Measurements from ENCODE around the gene RASD2. TPM values are rescaled to one million over a fixed set of nuclear protein-coding genes. Genes with fewer than 3 reads are reported as not detected.

RASD2 gene
- total RNA-seq, 2 experiments from 2014 or later: 0.09 TPM; not detected in 1

DNA sequence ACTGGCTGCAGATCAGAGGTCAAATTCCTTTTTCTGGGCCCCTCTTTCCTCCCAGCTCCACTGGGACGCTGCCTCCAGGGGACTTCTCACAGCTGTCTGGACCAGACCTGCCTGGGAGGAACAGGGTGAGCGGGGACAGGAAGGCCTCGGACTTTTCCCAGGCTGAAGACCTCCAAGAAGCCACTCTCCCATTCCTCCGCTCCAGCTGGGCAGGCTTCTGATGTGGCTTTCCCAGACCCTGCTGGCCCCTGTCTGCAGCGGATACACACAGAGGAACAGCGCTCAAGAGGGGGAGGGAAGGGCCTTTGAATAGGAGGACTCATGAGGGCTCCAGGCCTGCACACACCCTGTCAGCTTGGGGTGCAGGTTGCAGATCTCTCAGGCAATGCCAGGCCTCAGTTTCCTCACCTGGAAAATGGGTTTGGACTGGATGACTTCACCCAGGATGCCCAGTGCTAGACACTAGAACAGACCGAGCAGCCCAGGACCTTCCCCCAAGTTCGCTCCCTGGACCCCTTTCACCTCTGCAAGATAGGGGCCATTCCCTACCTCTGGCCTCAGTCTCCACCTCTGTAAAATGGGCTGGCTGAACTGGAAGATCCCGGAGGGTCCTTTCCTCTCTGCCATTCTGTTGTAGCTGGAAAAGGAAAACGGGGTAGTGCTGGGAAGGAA, 39.9 kb downstream of the RASD2 start:
- Mint-ChIP-seq H3K27ac (no peak overlapping the region), H3K9me3 (ENCODE audit: low read depth) (no peaks in the 10 kb centered on the region), H3K36me3 (no peaks in the 10 kb centered on the region), H3K4me3 (no peak overlapping the region), H3K27me3 (no peaks in the 10 kb centered on the region), H3K4me1 (no peaks in the 10 kb centered on the region)
- ATAC-seq (no peak), DNase-seq (no peak)
- CTCF ChIA-PET: interaction anchor here (1.7 to 2.8 kb wide), 2 partner anchors 9 to 229 kb away, joined by 6 to 9 read pairs; no protein-coding TSS in a partner anchor

- H3K9me3 Mint-ChIP-seq (ENCODE audit: low read depth): no peaks in the 10 kb centered on the region
- CTCF ChIA-PET: interaction anchor here (2.8 kb wide), 2 partner anchors 9 to 229 kb away, joined by 9 to 36 read pairs; no protein-coding TSS in a partner anchor
- no peaks in the 10 kb centered on the region for H3K4me1 Mint-ChIP-seq
- H3K4me3 Mint-ChIP-seq: no peak overlapping the region
- no peak for DNase-seq
- H3K27me3 Mint-ChIP-seq: no peaks in the 10 kb centered on the region
- ATAC-seq: no peak
- no peak overlapping the region for H3K27ac Mint-ChIP-seq
- no peaks in the 10 kb centered on the region for H3K36me3 Mint-ChIP-seq
These were observed 40.4 kb downstream of the RASD2 start for GRCh38 chr22:35581023-35581413.

DNA sequence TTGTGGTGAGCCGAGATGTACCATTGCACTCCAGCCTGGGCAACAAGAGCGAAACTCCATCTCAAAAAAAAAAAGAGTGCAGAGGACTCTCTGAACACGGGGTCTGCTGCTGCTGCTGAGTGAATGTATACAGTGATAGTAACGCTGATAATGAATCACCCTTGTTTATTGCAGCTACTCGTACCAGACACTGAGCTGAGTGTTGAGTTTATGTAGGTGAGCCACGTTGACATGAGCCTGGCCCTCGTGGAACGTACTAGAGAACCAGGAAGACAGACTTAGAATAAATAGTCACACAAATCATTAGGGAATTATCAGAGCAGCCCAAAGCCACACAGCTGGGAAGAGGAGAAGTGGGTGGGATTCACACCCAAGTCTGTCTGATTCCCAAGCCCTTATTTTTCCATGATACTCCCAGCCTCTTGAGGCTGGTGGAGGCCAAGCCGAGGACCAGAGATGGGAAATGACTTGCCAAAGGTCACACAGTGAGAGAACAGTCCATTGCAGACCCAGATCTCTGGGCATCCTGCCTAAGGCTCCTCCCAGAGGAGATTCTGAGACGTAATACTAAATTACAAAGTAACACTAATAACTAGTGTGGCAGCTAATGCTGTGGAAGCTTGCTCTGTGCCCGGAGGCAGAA, 41.7 kb downstream of the RASD2 start:
- ATAC-seq (no peak), DNase-seq (no peak)
- H3K4me3 Mint-ChIP-seq: no peak overlapping the region
- H3K9me3 Mint-ChIP-seq (ENCODE audit: low read depth): no peaks in the 10 kb centered on the region
- no peak overlapping the region for H3K27ac Mint-ChIP-seq
- H3K27me3 Mint-ChIP-seq: no peaks in the 10 kb centered on the region
- CTCF ChIA-PET: interaction anchor here (0.6 to 2.8 kb wide), 7 partner anchors 11 to 231 kb away, joined by 3 to 36 read pairs (median 4); no protein-coding TSS in a partner anchor
- no peaks in the 10 kb centered on the region for H3K36me3 Mint-ChIP-seq
- H3K4me1 Mint-ChIP-seq: no peaks in the 10 kb centered on the region

DNA sequence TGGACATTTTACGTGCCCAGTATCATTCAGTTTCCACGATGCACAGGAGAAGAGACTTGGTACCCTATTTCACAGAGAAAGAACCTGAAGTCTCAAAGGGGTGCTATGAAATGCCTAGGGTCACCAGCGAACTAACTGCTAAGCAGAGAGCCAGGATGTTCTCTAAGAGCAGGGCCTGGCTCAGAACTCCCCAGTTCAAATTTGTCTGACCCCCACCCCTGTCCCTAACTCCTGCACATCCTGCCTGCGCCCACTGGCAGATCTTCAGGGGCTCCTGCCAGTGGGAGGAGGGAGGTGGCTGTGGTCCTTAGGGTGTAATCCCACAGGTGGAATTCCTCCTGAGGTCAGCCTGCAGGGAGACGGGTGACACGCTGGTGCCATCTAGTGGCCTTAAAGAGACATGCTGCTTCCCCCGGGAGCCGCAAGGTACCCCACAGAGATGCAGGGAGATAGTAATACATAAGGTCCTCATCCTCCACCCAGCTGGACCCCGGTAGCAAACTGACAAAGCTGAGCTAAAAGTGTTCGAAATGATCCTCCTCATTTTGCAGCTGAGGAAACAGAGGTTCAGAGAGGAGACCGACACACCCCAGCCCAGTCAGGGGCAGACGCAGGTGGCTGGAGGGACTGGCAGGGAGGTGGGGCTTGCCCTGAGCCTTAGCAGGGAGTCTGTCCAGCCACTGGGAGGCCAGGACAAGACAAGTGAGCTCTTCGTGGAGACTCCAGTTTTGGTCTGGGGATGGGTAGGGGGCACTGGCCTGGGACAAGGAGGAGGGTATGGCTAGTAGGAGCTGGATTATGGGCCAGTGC, 42.4 kb downstream of the RASD2 start:
- Mint-ChIP-seq H3K9me3 (ENCODE audit: low read depth) (no peaks in the 10 kb centered on the region), H3K27me3 (no peaks in the 10 kb centered on the region), H3K4me3 (no peak overlapping the region), H3K27ac (no peak overlapping the region), H3K4me1 (no peaks in the 10 kb centered on the region), H3K36me3 (no peaks in the 10 kb centered on the region)
- ATAC-seq (peak; percentile 62), DNase-seq (peak; percentile 64)
- CTCF ChIA-PET: interaction anchor here (0.6 to 2.8 kb wide), 16 partner anchors 27 to 483 kb away, joined by 3 to 36 read pairs (median 4); partner anchors contain the start of gene MB

DNA sequence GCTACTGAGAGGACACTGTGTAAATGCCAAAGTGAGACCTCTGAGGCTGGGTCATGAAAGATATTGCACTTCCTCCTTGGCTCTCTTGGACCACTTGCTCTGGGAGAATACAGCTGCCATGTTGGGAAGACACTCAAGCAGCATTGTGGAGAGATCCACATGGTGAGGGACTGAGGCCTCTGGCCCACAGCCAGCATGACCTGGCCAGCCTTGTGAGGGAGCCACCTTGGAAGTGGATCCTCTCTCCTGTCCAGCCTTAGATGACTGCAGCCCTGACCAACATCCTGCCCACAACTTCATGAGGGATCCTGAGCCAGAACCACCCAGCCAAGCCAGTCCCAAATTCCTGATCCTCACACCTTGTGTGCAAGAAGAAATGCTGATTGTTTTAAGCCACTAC, 46.1 kb downstream of the RASD2 start:
- H3K27ac Mint-ChIP-seq: no peak overlapping the region
- H3K9me3 Mint-ChIP-seq (ENCODE audit: low read depth): no peaks in the 10 kb centered on the region
- H3K36me3 Mint-ChIP-seq: no peaks in the 10 kb centered on the region
- DNase-seq (no peak), ATAC-seq (no peak)
- CTCF ChIA-PET: no interaction called here
- peaks cover 3% of the 10 kb centered on the region for H3K27me3 Mint-ChIP-seq
- H3K4me3 Mint-ChIP-seq: no peak overlapping the region
- no peaks in the 10 kb centered on the region for H3K4me1 Mint-ChIP-seq

GRCh38 chr22:35587447-35587870, 46.8 kb downstream of the RASD2 start:
- ATAC-seq (no peak), DNase-seq (no peak)
- Mint-ChIP-seq H3K4me3 (no peak overlapping the region), H3K36me3 (no peaks in the 10 kb centered on the region), H3K27ac (no peak overlapping the region), H3K27me3 (peaks cover 6% of the 10 kb centered on the region), H3K4me1 (no peaks in the 10 kb centered on the region), H3K9me3 (ENCODE audit: low read depth) (no peaks in the 10 kb centered on the region)
- CTCF ChIA-PET: no interaction called here

DNA sequence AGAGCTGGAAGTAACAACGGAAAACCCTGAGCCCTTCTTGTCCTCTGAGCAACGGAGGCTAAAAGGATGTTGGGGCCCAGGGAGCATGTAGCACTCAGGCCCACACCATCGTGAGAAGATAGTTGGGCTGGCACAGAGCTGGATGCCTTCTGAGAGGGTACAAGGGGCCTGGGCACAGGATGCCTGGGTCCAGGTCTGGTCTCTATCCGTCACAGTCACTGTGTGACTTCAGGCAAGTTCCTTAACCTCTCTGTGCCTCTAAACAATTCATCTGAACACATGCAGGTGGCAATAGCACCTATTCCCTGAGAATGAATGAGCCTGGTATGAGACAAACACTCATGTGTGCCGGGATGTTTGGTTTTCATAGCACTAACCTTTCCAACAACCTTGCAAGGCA, 47.3 kb downstream of the RASD2 start:
- no peak for ATAC-seq
- Mint-ChIP-seq H3K4me3 (no peak overlapping the region), H3K9me3 (ENCODE audit: low read depth) (no peaks in the 10 kb centered on the region), H3K36me3 (no peaks in the 10 kb centered on the region), H3K27me3 (peaks cover 6% of the 10 kb centered on the region), H3K27ac (no peak overlapping the region), H3K4me1 (no peaks in the 10 kb centered on the region)
- CTCF ChIA-PET: no interaction called here
- no peak for DNase-seq

DNA sequence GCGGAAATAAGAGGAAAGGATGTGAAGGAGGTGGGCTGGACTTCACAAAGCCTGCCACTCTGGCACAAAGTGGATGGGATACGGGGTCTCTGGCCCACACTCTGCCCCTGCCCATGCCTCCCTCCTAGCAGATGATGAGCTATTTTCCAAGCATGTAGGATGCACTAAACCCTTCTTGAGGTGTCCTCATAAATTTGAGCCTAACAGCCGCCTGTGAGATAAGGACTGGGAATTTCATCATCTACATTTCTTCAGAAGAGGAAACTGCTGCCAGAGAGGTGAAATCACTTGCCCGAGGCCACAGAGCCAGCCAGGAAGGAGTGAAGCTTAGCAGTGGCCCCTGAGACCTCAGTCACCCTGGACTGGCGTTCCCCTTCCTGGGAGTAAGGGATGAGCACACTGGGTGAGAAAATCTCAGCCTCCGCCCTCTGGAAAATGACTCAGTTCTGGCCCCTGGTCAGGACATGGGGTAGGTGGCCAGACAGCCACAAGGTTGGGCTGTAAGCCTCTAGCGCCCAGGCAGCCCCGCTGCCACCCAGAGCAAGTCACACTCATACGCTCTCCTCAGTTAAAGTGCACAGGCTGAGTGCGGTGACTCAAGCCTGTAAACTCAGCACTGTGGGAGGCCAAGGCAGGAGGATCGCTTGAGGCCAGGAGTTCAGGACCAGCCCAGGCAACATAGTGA, 48.6 kb downstream of the RASD2 start:
- no peak overlapping the region for H3K27ac Mint-ChIP-seq
- no peaks in the 10 kb centered on the region for H3K4me1 Mint-ChIP-seq
- H3K27me3 Mint-ChIP-seq: peaks cover 6% of the 10 kb centered on the region
- CTCF ChIA-PET: no interaction called here
- ATAC-seq (no peak), DNase-seq (no peak)
- no peak overlapping the region for H3K4me3 Mint-ChIP-seq
- no peaks in the 10 kb centered on the region for H3K9me3 Mint-ChIP-seq (ENCODE audit: low read depth)
- no peaks in the 10 kb centered on the region for H3K36me3 Mint-ChIP-seq

DNA sequence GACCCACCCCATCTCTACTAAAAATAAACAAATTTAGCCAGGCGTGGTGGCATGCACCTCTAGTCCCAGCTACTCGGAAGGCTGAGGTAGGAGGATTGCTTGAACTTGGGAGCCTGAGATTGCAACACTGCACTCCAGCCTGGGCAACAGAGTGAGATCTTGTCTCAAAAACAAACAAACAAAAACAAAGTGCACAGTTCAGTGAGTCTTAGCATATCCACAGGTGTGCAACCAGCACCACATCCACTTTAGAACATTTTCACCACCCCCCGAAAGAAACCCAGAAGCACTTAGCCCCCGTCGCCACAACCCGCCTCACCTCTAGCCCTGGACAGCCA, 49.1 kb downstream of the RASD2 start:
- Mint-ChIP-seq H3K4me3 (no peak overlapping the region), H3K27ac (no peak overlapping the region), H3K27me3 (peaks cover 6% of the 10 kb centered on the region), H3K36me3 (no peaks in the 10 kb centered on the region), H3K4me1 (no peaks in the 10 kb centered on the region), H3K9me3 (ENCODE audit: low read depth) (no peaks in the 10 kb centered on the region)
- CTCF ChIA-PET: no interaction called here
- no peak for ATAC-seq
- DNase-seq: no peak

DNA sequence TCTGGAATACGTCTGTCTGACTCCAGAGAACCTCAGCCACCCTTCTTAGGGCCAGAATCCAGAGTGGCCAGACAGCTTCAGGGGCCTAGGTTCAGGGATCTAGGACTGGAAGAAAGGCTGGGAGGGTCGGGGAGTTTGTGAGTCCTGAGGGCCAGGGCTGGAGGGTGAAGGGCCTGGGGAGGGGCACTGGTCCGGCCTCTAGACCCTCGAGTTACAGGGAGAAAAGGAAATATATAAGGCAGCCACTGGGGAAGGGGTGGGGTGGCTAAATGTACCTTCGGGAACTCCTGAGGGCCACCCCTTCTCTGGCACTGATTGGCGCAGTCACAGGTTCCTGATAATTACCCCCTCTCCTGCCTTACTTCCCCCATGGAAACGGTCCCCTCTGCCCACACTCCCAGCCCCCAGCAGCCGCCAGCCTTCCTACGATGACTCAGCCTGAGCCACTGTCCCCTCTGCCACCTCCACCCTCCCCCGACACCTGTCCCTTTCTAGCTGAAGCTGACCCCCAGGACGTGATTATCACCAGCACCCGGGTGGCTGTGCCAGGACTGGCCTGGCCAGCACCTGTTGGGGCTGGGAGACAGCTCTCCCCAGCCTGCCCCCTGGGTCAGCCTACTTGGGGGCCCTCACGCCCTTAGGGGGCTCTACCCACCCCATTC, 50.1 kb downstream of the RASD2 start:
- H3K4me3 Mint-ChIP-seq: no peak overlapping the region
- no peak overlapping the region for H3K27ac Mint-ChIP-seq
- ATAC-seq: no peak
- no peaks in the 10 kb centered on the region for H3K4me1 Mint-ChIP-seq
- peaks cover 6% of the 10 kb centered on the region for H3K27me3 Mint-ChIP-seq
- no peak for DNase-seq
- H3K36me3 Mint-ChIP-seq: no peaks in the 10 kb centered on the region
- no peaks in the 10 kb centered on the region for H3K9me3 Mint-ChIP-seq (ENCODE audit: low read depth)
- CTCF ChIA-PET: no interaction called here

DNA sequence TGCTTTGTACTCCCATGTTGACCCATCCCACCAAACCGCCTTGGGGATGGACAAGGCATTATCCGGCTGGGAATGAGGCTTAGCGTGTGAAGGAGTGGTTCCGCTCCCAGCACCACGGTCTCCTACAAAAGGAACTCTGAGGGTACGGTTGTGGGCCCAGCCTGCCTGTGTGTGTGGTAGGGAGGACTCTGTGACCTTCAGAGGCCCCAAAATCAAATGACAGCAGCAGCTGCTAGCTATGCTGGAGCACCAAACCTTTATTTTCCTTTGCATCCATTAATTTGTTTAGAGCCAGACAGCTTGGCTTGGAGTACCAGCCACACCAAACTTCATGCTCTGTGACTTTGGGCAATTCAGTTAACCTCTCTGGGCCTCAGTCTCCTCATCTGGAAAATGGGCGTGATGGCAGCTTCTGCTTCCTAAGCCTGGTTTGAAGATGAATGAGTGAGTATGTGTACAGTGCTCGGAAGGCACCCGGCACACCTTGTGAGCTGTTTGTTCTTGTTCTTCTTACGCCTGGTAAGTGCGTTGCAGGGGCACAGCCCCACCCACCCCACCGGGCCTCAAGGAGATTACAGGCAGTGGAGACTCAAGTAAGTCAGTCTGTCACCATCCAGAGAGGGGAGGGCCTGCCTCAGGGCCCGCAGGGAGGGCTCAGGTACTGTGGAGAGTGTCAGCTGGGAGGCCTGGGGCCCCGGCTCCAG, 51.2 kb downstream of the RASD2 start:
- no peak for ATAC-seq

DNA sequence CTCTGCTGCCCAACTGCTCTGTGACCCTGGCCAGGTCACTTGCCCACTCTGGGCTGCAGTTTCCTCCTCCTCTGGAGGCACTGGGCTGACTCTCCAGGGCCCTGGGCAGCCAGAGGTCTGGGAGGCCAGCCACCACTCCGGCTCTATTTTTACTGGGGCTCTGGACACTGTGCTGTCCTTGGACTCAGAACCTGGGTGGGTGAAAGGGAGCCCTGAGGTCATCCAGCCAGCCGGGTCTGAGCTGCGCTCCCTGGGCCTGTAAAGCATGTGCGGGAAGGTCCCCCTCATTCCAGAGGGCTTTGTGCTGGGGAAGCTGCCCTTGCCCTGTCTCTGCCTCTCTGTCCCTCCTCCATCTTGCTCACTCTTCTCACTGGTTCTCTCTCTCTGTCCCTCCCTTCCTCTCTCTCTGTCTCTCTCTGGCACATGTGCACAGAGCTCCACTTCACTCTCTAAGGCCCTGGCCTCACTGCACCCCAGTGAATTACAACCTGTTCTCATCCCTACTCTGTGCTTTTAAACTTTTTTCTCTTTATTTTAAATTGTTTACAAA, 51.9 kb downstream of the RASD2 start:
- H3K4me1 Mint-ChIP-seq: no peaks in the 10 kb centered on the region
- peaks cover 6% of the 10 kb centered on the region for H3K27me3 Mint-ChIP-seq
- CTCF ChIA-PET: no interaction called here
- ATAC-seq (no peak), DNase-seq (no peak)
- H3K4me3 Mint-ChIP-seq: no peak overlapping the region
- no peaks in the 10 kb centered on the region for H3K36me3 Mint-ChIP-seq
- no peaks in the 10 kb centered on the region for H3K9me3 Mint-ChIP-seq (ENCODE audit: low read depth)
- H3K27ac Mint-ChIP-seq: no peak overlapping the region

More for the DNA sequence above, 51.2 kb downstream of the RASD2 start:
- CTCF ChIA-PET: no interaction called here
- no peaks in the 10 kb centered on the region for H3K36me3 Mint-ChIP-seq
- peaks cover 6% of the 10 kb centered on the region for H3K27me3 Mint-ChIP-seq
- DNase-seq: no peak
- H3K4me1 Mint-ChIP-seq: no peaks in the 10 kb centered on the region
- H3K27ac Mint-ChIP-seq: no peak overlapping the region
- H3K9me3 Mint-ChIP-seq (ENCODE audit: low read depth): no peaks in the 10 kb centered on the region
- no peak overlapping the region for H3K4me3 Mint-ChIP-seq
